ENCODE data around the gene EPB41L1. TPM values are rescaled to one million over a fixed set of nuclear protein-coding genes. Genes with fewer than 3 reads are reported as not detected.

Gene EPB41L1
- 9.0 and 11.7 TPM in 2 replicates for total RNA-seq

GRCh38 chr20:36154700-36155628 is at the start of gene EPB41L1:
TSS of gene EPB41L1 (plus strand) at chr20:36154740. CDS start at chr20:36173778, 19,038 bp downstream.

GRCh38 chr20:36235892-36236785 is 81.6 kb downstream of the EPB41L1 start, which contains the start of gene AAR2:
TSS of gene AAR2 (plus strand) at chr20:36236478. CDS start at chr20:36239869, 3,391 bp downstream.

Other genes starting within 250 kb of the EPB41L1 start
- 113 and 155 TPM in 2 replicates for gene SCAND1, start 200.2 kb upstream of the EPB41L1 start, total RNA-seq
- gene CNBD2, start 186.2 kb upstream of the EPB41L1 start, total RNA-seq = 5.2 and 12.3 TPM in 2 replicates
- 25.6 and 25.9 TPM in 2 replicates for gene AAR2, start 81.7 kb downstream of the EPB41L1 start, total RNA-seq
- 25.7 and 32.4 TPM in 2 replicates for gene DLGAP4, start 151.6 kb downstream of the EPB41L1 start, total RNA-seq

Measured in airway epithelial cell (primary cell).